ENCODE measurements around the gene ADGRL1.

DNA sequence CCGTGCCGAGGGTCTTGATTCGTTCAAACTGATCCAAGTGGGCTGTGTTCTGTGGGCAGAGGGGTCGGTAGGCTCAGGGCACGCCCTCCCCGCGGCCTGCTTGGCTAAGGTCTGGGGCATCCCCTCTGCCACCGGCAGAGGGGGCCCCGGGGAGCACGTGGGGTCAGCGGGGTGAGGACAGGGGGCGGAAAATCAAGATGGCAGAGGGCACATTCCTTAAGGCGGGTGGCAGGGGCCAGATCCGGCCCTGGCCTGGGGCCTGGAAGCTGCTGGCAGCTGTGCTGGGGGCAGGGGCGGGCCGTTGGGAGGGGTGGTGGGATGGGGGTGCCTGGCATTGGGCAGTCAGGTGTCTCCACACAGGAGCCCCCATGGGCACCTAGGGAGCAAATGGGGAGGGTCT, 99.1 kb downstream of the ADGRL1 start:
- TF ChIP-seq EZH2 (IDR thresholded peaks at IDR 0.05; ENCODE audit: low read depth, low read length, severe bottlenecking) = no peak
- TF ChIP-seq, protein P1, sequence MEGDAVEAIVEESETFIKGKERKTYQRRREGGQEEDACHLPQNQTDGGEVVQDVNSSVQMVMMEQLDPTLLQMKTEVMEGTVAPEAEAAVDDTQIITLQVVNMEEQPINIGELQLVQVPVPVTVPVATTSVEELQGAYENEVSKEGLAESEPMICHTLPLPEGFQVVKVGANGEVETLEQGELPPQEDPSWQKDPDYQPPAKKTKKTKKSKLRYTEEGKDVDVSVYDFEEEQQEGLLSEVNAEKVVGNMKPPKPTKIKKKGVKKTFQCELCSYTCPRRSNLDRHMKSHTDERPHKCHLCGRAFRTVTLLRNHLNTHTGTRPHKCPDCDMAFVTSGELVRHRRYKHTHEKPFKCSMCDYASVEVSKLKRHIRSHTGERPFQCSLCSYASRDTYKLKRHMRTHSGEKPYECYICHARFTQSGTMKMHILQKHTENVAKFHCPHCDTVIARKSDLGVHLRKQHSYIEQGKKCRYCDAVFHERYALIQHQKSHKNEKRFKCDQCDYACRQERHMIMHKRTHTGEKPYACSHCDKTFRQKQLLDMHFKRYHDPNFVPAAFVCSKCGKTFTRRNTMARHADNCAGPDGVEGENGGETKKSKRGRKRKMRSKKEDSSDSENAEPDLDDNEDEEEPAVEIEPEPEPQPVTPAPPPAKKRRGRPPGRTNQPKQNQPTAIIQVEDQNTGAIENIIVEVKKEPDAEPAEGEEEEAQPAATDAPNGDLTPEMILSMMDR (IDR thresholded peaks at IDR 0.05; ENCODE audit: control extremely low read depth in 1 of 3, insufficient read depth in 1 of 3, low read depth in 1 of 3, low read length in 3 of 3) = peak in 1 of 3 experiments; percentile 4; a peak in 1 of 4 replicates
- TF ChIP-seq POLR2A (IDR thresholded peaks at IDR 0.05; ENCODE audit: control extremely low read depth in 1 of 2, low read depth in 2 of 2, low read length in 2 of 2) = no peak
- TF ChIP-seq MAFK (IDR thresholded peaks at IDR 0.05; ENCODE audit: low read depth, low read length) = no peak
- no peak for TF ChIP-seq HDAC6 (IDR thresholded peaks at IDR 0.05; ENCODE audit: low read depth, low read length)
- no peak for TF ChIP-seq NRF1 (IDR thresholded peaks at IDR 0.05; ENCODE audit: low read depth, low read length)
- no peak for TF ChIP-seq BACH1 (IDR thresholded peaks at IDR 0.05; ENCODE audit: low read length)
